ENCODE results near the gene WDTC1. TPM values are rescaled to one million over a fixed set of nuclear protein-coding genes. Genes with fewer than 3 reads are reported as not detected.
A peak's percentile ranks its signal among the peaks of the same experiment; 100 is the strongest.

WDTC1 gene
- total RNA-seq, 1 experiment from 2014 or later = 20.1 TPM

- ChIA-PET POLR2A (interaction anchor here (0.9 to 1.0 kb wide), 2 partner anchors 12 to 43 kb away, joined by 3 read pairs; no protein-coding TSS in a partner anchor), CTCF (interaction anchor here (0.7 to 1.6 kb wide), 10 partner anchors 10 to 277 kb away, joined by 3 to 15 read pairs (median 4); partner anchors contain the start of gene MAP3K6)
- Mint-ChIP-seq H3K4me1 (peaks cover 17% of the 10 kb centered on the region), H3K27ac (peak overlapping the region; percentile 97), H3K4me3 (peak overlapping the region; percentile 98), H3K36me3 (peaks cover 13% of the 10 kb centered on the region), H3K27me3 (ENCODE audit: low read depth) (peaks cover 4% of the 10 kb centered on the region), H3K9me3 (no peaks in the 10 kb centered on the region)
- ATAC-seq (no peak), DNase-seq (ENCODE audit: low spot score) (no peak)
- TF ChIP-seq EMX1 (CRISPR knock-in tag; IDR thresholded peaks at IDR 0.05) (no peak), TCF7 (CRISPR knock-in tag; IDR thresholded peaks at IDR 0.05; ENCODE audit: low read depth) (no peak)
Measured at GRCh38 chr1:27322569-27323240, 88.3 kb downstream of the WDTC1 start.

- ChIA-PET POLR2A (no interaction called here), CTCF (interaction anchor here (0.7 to 1.7 kb wide), 3 partner anchors 16 to 63 kb away, joined by 3 to 4 read pairs (median 3); partner anchors contain the start of gene SYTL1)
- no peak for DNase-seq (ENCODE audit: low spot score)
- no peaks in the 10 kb centered on the region for H3K27me3 Mint-ChIP-seq (ENCODE audit: low read depth)
- no peak overlapping the region for H3K4me3 Mint-ChIP-seq
- H3K27ac Mint-ChIP-seq = no peak overlapping the region
- peaks cover 13% of the 10 kb centered on the region for H3K4me1 Mint-ChIP-seq
- no peak for TF ChIP-seq FOXK1 (CRISPR knock-in tag; IDR thresholded peaks at IDR 0.05)
- TF ChIP-seq ESRRA (CRISPR knock-in tag; IDR thresholded peaks at IDR 0.05; ENCODE audit: borderline replicate concordance) = no peak
- no peak for TF ChIP-seq KAT7 (CRISPR knock-in tag; IDR thresholded peaks at IDR 0.05; ENCODE audit: borderline replicate concordance)
- TF ChIP-seq CREB1 (CRISPR knock-in tag; IDR thresholded peaks at IDR 0.05) = no peak
- no peak for TF ChIP-seq ZNF512 (CRISPR knock-in tag; IDR thresholded peaks at IDR 0.05; ENCODE audit: borderline replicate concordance)
- H3K9me3 Mint-ChIP-seq = no peaks in the 10 kb centered on the region
- H3K36me3 Mint-ChIP-seq = peaks cover 13% of the 10 kb centered on the region
- no peak for ATAC-seq
Measured at GRCh38 chr1:27325286-27325685, 90.9 kb downstream of the WDTC1 start.

- H3K27ac Mint-ChIP-seq = peak overlapping the region; percentile 15; the same call in 1 of the 2 replicates
- TF ChIP-seq GTF2I (CRISPR knock-in tag; conservative IDR thresholded peaks at IDR 0.05) = no peak
- no peak for TF ChIP-seq NR1H2 (CRISPR knock-in tag; IDR thresholded peaks at IDR 0.05)
- TF ChIP-seq MLX (CRISPR knock-in tag; IDR thresholded peaks at IDR 0.05) = no peak
- no peak for TF ChIP-seq AR (CRISPR knock-in tag; IDR thresholded peaks at IDR 0.05)
- no peak for TF ChIP-seq TCF7 (CRISPR knock-in tag; IDR thresholded peaks at IDR 0.05; ENCODE audit: low read depth)
- TF ChIP-seq FOXP1 (CRISPR knock-in tag; IDR thresholded peaks at IDR 0.05; ENCODE audit: borderline replicate concordance) = no peak
- no peak for TF ChIP-seq CREB1 (CRISPR knock-in tag; IDR thresholded peaks at IDR 0.05)
- TF ChIP-seq EMX1 (CRISPR knock-in tag; IDR thresholded peaks at IDR 0.05) = no peak
- TF ChIP-seq USF1 (CRISPR knock-in tag; IDR thresholded peaks at IDR 0.05) = no peak
- no peak for TF ChIP-seq E2F1 (CRISPR knock-in tag; IDR thresholded peaks at IDR 0.05)
- TF ChIP-seq GABPB1 (CRISPR knock-in tag; IDR thresholded peaks at IDR 0.05) = no peak
- TF ChIP-seq TEAD1 (CRISPR knock-in tag; IDR thresholded peaks at IDR 0.05) = no peak
- no peak for TF ChIP-seq PRRX2 (CRISPR knock-in tag; IDR thresholded peaks at IDR 0.05)
- DNase-seq (ENCODE audit: low spot score) = no peak
- POLR2A ChIA-PET = no interaction called here
- ATAC-seq = no peak
- peaks cover 8% of the 10 kb centered on the region; the same call in 1 of the 2 replicates for H3K4me1 Mint-ChIP-seq
- H3K9me3 Mint-ChIP-seq = no peaks in the 10 kb centered on the region
- CTCF ChIA-PET = interaction anchor here (1.4 to 3.0 kb wide), 4 partner anchors 28 to 38 kb away, joined by 4 to 9 read pairs (median 6); partner anchors contain the start of gene MAP3K6
- peaks cover 17% of the 10 kb centered on the region for H3K36me3 Mint-ChIP-seq
- H3K4me3 Mint-ChIP-seq = no peak overlapping the region
- H3K27me3 Mint-ChIP-seq (ENCODE audit: low read depth) = no peaks in the 10 kb centered on the region
Measured at GRCh38 chr1:27327964-27328363, 93.5 kb downstream of the WDTC1 start.
